DND-41 (cell line): ENCODE measurements around the gene G0S2.

Experiments
- CTCF ChIP-seq: IDR thresholded peaks from 2 replicates; pipeline ENCODE4 v1.5.1; 2012; ENCODE audit warnings: borderline replicate concordance, low read length, moderate library complexity, mild to moderate bottlenecking; ENCODE audit not compliant: poor library complexity, severe bottlenecking; ENCODE audit errors: extremely low read depth
- EZH2 ChIP-seq: IDR thresholded peaks from 3 replicates; pipeline ENCODE4 v1.6.1; 2012; ENCODE audit warnings: borderline replicate concordance, low read depth, mild to moderate bottlenecking, moderate library complexity, low read length, inconsistent platforms; ENCODE audit not compliant: severe bottlenecking

- TF ChIP-seq EZH2 (no peak), CTCF (no peak)
Observed at GRCh38 chr1:209657140-209657879, 17.9 kb upstream of the G0S2 start.
